ENCODE measurements around the gene PRDM16. TPM values are rescaled to one million over a fixed set of nuclear protein-coding genes. Genes with fewer than 3 reads are reported as not detected.

PRDM16 gene
- total RNA-seq, 1 experiment from 2014 or later: 5.3 TPM

DNA sequence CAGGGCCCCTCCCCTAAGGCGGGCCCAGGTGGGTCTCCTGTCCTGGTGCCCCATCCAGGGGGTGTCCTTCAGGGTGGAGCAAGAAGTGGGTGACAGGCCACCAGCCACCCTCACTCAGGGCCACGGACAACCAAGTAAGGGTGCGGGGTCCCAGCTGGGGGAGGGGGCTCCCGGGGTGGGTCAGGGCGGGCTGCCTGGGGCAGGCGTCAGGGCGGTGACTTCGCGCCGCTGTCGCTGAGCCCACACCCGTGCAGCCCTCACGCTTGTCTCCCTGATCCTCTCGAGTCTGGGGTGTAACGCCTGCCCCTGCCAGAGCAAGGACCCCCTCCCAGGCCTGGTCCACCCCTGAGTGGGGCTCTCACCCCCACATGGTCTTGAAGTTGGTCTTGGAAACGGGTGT lies 407.7 kb downstream of the PRDM16 start:
- Mint-ChIP-seq H3K4me1 (ENCODE audit: low read depth, unreplicated experiment) (no peaks in the 10 kb centered on the region), H3K27ac (ENCODE audit: unreplicated experiment) (no peak overlapping the region), H3K4me3 (ENCODE audit: unreplicated experiment) (no peak overlapping the region), H3K27me3 (ENCODE audit: insufficient read depth, unreplicated experiment) (no peaks in the 10 kb centered on the region), H3K36me3 (ENCODE audit: insufficient read depth, unreplicated experiment) (peaks cover 9% of the 10 kb centered on the region), H3K9me3 (ENCODE audit: unreplicated experiment) (no peaks in the 10 kb centered on the region)
- no peak for DNase-seq
- POLR2A ChIA-PET: no interaction called here
- BruUV-seq (replicated peaks): no TSS peak
- intact Hi-C loops (cut with micrococcal nuclease; ENCODE audit: unreplicated experiment): no loop called here
- H3K9me3 ChIP-seq: no peaks in the 10 kb centered on the region
- H3K4me1 ChIP-seq: peaks cover 4% of the 10 kb centered on the region
- H3K27me3 ChIP-seq (replicated peaks; ENCODE audit: control insufficient read depth, insufficient read depth, low read length): no peaks in the 10 kb centered on the region
- no peaks in the 10 kb centered on the region; the same call in 1 of the 2 replicates for H3K36me3 ChIP-seq (ENCODE audit: control insufficient read depth, insufficient read depth, low read length)
- CTCF ChIA-PET: no interaction called here
- no peak overlapping the region for H3K4me3 ChIP-seq (ENCODE audit: low read depth, low read length)
- TF ChIP-seq, protein P1, sequence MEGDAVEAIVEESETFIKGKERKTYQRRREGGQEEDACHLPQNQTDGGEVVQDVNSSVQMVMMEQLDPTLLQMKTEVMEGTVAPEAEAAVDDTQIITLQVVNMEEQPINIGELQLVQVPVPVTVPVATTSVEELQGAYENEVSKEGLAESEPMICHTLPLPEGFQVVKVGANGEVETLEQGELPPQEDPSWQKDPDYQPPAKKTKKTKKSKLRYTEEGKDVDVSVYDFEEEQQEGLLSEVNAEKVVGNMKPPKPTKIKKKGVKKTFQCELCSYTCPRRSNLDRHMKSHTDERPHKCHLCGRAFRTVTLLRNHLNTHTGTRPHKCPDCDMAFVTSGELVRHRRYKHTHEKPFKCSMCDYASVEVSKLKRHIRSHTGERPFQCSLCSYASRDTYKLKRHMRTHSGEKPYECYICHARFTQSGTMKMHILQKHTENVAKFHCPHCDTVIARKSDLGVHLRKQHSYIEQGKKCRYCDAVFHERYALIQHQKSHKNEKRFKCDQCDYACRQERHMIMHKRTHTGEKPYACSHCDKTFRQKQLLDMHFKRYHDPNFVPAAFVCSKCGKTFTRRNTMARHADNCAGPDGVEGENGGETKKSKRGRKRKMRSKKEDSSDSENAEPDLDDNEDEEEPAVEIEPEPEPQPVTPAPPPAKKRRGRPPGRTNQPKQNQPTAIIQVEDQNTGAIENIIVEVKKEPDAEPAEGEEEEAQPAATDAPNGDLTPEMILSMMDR (IDR thresholded peaks at IDR 0.05; ENCODE audit: insufficient read depth in 1 of 2, low read depth in 1 of 2, low read length in 1 of 2, severe bottlenecking in 1 of 2, unreplicated experiment in 1 of 2): no peak

DNA sequence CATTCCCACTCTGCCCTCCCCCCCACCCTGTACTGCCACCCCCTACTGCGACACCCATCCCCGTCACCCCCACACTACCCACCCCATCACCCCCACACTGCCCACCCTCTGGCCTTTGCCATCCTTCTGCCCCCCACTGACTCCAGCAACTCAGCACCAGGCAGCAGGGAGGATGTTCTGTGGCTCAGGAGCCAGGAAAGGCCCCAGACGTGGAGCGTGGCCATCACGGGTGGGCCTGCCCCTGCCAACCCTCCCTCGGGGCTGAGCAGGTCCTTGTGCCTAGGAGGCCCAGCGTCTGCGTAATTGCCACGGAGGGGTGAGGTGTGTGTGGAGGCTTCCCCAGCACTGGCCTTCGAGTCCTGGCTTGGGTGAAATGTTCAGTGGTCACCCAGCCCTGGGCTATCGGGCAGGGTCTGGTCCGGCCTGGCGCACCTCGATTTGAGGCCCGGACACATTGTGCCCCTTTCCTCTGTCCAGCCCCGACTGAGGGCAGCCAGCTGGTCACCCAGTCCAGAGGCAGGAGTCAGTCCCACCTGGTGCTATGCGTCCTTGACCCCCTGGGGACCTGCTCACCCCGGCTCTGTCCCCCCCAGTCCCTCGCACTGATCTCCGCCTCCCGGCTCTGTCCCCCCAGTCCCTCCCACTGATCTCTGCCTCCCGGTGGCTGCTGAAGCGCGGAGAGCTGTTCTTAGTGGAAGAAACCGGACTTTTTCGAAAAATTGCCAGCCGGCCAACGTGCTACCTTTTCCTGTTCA lies 408.4 kb downstream of the PRDM16 start:
- no TSS peak for BruUV-seq (replicated peaks)
- no peak overlapping the region for H3K4me3 Mint-ChIP-seq (ENCODE audit: unreplicated experiment)
- H3K4me3 ChIP-seq (ENCODE audit: low read depth, low read length): no peak overlapping the region
- no peaks in the 10 kb centered on the region; the same call in 1 of the 2 replicates for H3K36me3 ChIP-seq (ENCODE audit: control insufficient read depth, insufficient read depth, low read length)
- no peaks in the 10 kb centered on the region for H3K27me3 ChIP-seq (replicated peaks; ENCODE audit: control insufficient read depth, insufficient read depth, low read length)
- no peak overlapping the region for H3K27ac Mint-ChIP-seq (ENCODE audit: unreplicated experiment)
- ChIA-PET CTCF (interaction anchor here (1.6 kb wide), 1 partner anchor 25 kb away, joined by 6 read pairs; no protein-coding TSS in a partner anchor), POLR2A (no interaction called here)
- TF ChIP-seq, protein P1 (IDR thresholded peaks at IDR 0.05; ENCODE audit: insufficient read depth in 1 of 2, low read depth in 1 of 2, low read length in 1 of 2, severe bottlenecking in 1 of 2, unreplicated experiment in 1 of 2): no peak
- no peaks in the 10 kb centered on the region for H3K27me3 Mint-ChIP-seq (ENCODE audit: insufficient read depth, unreplicated experiment)
- H3K9me3 ChIP-seq: no peaks in the 10 kb centered on the region
- intact Hi-C loops (cut with micrococcal nuclease; ENCODE audit: unreplicated experiment): no loop called here
- H3K9me3 Mint-ChIP-seq (ENCODE audit: unreplicated experiment): no peaks in the 10 kb centered on the region
- DNase-seq: no peak
- H3K36me3 Mint-ChIP-seq (ENCODE audit: insufficient read depth, unreplicated experiment): peaks cover 6% of the 10 kb centered on the region
- H3K4me1 ChIP-seq: no peaks in the 10 kb centered on the region
- H3K4me1 Mint-ChIP-seq (ENCODE audit: low read depth, unreplicated experiment): no peaks in the 10 kb centered on the region

DNA sequence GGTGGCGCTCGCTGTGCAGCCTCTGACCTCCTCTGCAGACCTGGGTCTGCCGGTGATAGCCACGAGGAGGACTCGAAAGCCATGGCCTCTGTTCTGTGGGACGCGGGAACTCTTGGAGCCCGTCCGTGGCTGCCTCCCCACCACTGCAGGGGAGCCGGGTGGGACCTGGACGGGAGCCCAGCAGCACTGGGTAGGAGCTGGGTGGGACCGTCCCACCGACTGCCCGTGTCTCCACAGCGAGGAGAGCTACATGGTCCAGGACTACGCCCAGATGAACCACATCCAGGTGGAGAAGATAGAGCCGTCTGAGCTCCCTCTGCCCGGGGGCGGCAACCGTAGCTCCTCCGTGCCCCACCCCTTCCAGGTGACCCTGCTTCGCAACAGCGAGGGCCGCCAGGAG lies 409.2 kb downstream of the PRDM16 start:
- Mint-ChIP-seq H3K27me3 (ENCODE audit: insufficient read depth, unreplicated experiment) (no peaks in the 10 kb centered on the region), H3K27ac (ENCODE audit: unreplicated experiment) (no peak overlapping the region), H3K4me1 (ENCODE audit: low read depth, unreplicated experiment) (no peaks in the 10 kb centered on the region), H3K4me3 (ENCODE audit: unreplicated experiment) (no peak overlapping the region), H3K36me3 (ENCODE audit: insufficient read depth, unreplicated experiment) (peaks cover 6% of the 10 kb centered on the region), H3K9me3 (ENCODE audit: unreplicated experiment) (no peaks in the 10 kb centered on the region)
- CTCF ChIA-PET: interaction anchor here (1.6 kb wide), 1 partner anchor 25 kb away, joined by 6 read pairs; no protein-coding TSS in a partner anchor
- TF ChIP-seq, protein P1 (IDR thresholded peaks at IDR 0.05; ENCODE audit: insufficient read depth in 1 of 2, low read depth in 1 of 2, low read length in 1 of 2, severe bottlenecking in 1 of 2, unreplicated experiment in 1 of 2): no peak
- intact Hi-C loops (cut with micrococcal nuclease; ENCODE audit: unreplicated experiment): no loop called here
- H3K4me3 ChIP-seq (ENCODE audit: low read depth, low read length): no peak overlapping the region
- no peaks in the 10 kb centered on the region for H3K27me3 ChIP-seq (replicated peaks; ENCODE audit: control insufficient read depth, insufficient read depth, low read length)
- no peaks in the 10 kb centered on the region for H3K9me3 ChIP-seq
- no peaks in the 10 kb centered on the region; the same call in 1 of the 2 replicates for H3K36me3 ChIP-seq (ENCODE audit: control insufficient read depth, insufficient read depth, low read length)
- no peaks in the 10 kb centered on the region for H3K4me1 ChIP-seq
- BruUV-seq (replicated peaks): no TSS peak
- POLR2A ChIA-PET: no interaction called here
- no peak for DNase-seq
